Activated T-cell treated with anti-CD3 and anti-CD28 coated beads, Interleukin-2, amount 50 U/mL, for 1 hour (primary cell): ENCODE measurements around the gene GRK2.

Experiments used
- DNase-seq: peaks from one replicate; pipeline ENCODE4 v3.0.0-alpha.2; 2020

GRK2 gene

DNA sequence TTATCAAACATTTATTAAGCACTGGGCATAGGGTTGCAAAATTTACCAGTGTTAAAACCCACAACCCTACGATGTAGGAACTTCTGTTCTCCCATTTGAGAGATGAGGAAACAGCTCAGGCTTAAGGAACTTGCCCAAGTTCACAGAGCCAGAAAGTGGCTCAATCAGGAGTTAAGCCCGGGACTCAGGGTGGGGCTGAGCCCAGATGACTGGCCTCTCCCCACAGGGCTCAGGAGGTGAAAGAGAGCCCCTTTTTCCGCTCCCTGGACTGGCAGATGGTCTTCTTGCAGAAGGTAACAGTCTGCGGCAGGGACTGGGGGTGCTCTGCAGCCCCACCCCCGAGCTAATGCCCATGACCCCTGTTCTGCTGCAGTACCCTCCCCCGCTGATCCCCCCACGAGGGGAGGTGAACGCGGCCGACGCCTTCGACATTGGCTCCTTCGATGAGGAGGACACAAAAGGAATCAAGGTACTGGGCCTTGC lies 17.2 kb downstream of the GRK2 start:
- no peak for DNase-seq

DNA sequence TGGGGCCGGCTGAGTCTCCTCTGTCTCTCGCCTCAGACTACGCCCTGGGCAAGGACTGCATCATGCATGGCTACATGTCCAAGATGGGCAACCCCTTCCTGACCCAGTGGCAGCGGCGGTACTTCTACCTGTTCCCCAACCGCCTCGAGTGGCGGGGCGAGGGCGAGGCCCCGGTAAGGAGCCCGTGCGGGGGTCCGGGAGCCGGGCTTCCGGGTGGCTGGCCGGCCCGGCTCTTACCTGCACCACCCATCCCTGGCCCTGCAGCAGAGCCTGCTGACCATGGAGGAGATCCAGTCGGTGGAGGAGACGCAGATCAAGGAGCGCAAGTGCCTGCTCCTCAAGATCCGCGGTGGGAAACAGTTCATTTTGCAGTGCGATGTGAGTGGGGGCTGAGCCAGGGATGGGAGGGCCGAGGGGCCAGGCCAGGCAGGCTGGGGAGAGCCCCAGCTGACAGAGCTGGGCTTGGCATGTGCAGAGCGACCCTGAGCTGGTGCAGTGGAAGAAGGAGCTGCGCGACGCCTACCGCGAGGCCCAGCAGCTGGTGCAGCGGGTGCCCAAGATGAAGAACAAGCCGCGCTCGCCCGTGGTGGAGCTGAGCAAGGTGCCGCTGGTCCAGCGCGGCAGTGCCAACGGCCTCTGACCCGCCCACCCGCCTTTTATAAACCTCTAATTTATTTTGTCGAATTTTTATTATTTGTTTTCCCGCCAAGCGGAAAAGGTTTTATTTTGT lies 18.7 kb downstream of the GRK2 start:
- no peak for DNase-seq

DNA sequence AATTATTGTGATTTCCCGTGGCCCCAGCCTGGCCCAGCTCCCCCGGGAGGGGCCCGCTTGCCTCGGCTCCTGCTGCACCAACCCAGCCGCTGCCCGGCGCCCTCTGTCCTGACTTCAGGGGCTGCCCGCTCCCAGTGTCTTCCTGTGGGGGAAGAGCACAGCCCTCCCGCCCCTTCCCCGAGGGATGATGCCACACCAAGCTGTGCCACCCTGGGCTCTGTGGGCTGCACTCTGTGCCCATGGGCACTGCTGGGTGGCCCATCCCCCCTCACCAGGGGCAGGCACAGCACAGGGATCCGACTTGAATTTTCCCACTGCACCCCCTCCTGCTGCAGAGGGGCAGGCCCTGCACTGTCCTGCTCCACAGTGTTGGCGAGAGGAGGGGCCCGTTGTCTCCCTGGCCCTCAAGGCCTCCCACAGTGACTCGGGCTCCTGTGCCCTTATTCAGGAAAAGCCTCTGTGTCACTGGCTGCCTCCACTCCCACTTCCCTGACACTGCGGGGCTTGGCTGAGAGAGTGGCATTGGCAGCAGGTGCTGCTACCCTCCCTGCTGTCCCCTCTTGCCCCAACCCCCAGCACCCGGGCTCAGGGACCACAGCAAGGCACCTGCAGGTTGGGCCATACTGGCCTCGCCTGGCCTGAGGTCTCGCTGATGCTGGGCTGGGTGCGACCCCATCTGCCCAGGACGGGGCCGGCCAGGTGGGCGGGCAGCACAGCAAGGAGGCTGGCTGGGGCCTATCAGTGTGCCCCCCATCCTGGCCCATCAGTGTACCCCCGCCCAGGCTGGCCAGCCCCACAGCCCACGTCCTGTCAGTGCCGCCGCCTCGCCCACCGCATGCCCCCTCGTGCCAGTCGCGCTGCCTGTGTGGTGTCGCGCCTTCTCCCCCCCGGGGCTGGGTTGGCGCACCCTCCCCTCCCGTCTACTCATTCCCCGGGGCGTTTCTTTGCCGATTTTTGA lies 19.5 kb downstream of the GRK2 start:
- DNase-seq = peak; percentile 58

DNA sequence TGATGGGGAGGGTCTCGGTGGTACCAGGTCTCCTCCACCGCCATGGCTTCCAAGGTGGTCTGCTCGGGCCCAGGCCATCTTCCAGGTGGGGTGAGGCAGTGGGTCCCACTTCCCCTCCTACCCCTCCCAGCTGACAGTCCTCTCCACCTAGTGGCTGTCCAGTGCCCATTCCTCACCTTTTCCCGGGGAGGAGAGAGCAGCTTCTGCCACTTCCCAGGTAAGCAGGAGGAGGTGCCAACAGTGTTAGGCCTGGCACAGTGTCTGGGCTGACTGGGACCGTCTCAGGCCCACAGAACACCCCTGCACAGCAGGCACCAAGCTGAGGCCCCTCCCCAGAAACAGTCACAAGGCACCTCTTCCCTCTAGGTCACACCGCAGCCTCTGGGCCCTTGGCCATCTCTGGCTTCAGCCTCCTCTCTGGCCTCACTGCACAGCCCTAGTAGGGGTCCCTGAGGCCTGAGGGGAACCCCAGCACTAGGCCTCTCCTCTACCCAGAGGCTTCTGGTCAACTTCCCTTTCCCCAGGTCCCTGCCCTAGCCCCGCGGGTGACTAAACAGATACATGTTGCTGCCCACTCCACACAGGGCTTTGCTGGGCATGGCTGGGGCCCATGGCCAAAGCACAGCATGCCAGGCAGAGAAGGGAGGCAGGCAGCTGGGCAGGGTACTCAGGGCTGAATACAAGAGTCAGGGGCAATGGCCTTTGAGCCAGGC lies 20.5 kb downstream of the GRK2 start:
- DNase-seq = no peak

DNA sequence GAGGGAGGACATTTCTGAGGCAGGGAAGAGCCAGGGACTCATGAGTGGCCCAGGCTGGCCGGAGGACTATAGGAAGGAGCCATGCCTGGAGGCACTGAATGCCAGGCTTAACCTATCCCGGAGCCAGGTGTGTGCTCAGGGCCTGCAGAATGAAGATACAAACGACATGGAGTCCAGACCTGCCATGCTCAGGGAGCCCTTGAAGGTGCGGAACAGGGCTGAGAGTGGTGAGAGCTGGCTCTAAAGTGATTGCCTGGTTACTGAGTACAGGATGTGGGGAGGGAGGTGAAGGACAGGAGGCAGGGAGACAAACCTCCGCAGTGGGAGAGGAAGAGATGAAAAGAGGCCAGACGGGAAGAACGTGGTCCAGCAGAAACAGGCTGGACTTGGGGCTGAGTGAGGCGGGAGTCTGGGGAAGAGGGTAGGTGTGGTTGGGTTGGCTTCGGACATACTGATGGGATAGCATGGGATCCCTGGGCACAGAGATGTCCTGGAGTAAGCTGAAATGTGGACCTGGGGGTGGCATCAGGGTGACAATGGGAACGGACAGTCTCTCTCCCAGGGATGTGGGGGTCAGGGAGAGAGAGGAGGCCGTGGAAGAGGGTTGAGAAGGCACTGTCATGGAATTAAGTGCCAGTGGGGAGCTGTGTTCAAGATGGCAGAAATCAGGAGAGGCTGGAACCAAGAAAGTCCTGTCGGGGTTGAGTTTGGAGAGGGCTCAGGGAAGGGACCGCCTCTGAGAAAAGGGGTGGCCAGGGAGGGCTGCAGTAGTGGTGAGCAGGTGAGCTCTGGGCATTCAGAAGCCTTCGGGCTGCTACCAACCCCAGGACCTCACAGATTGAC lies 21.3 kb downstream of the GRK2 start:
- no peak for DNase-seq

DNA sequence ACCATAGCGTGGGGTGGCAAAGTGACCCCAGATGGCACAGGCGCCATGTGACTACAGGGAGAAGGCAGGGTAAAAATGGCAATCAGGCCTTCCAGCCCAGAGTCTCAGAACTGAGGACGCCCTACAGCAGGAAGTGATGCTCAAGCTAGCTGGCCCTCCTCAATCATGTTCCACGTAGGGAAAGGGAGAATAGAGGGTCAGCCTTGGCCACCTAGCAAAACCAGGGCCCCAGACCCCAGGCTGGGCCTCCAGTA lies 21.9 kb downstream of the GRK2 start:
- DNase-seq = no peak

DNA sequence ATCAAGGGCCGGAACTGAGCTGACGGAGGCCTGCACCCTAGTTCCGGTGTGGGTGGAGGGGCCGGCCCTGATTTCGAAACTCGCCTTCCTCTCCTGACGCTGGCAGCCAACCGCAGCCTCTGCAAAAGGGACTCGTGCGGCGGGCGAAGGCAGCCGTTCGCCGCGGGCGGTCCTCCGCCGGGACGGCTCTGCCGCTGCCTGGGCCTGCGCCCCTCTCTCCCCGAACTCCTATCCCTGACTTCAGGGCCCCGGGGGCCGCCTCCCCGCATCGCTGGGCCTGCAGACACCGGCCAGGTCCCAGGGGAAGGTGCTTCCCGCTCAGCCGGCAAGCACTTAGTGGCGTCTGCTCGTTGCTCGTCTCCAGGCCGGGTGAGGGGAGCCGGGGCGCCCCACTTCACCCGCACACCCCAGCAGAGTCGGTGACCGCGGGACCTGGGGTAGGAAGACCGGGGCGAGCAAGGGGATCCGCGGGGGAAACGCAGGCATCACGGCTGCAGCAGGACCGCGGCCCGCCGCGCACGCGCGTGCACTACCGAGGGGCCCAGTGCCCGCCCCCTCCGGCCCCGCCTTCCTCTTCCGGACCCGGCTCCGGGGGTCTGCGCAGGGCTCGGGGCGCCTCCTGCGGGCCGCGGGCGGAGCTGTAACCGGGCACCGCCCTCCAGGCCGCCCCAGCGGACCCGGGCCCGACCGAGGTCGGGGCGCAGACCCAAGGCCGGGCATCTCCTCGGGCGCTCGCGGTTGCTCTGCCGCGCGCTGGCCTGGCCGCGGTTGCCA lies 22.4 kb downstream of the GRK2 start:
- DNase-seq = peak; percentile 92

DNA sequence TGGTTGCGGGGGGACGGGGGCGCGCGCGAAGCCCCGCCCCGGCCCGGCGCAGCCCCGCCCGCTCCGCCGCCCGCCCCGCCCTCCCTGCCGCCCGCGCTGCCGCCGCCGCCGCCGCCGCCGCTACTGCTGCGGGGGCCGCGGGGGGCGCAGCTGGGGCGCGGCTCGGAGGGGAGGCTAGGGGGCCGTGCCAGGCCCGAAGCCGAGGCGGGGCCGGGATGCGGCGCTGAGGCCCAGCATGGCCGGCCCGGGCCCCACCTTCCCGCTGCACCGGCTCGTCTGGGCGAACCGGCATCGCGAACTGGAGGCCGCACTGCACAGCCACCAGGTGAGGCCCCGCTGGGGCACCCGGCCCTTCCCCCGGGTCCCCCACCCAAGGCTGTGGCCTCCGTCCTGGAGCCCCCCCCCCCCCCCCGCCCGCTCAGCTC lies 23.0 kb downstream of the GRK2 start, which contains the start of gene ANKRD13D:
ANKRD13D (plus strand) TSS at position 78 of the 425 bp plus-strand sequence; CDS start at position 236, 158 bp downstream.
- DNase-seq = no peak

DNA sequence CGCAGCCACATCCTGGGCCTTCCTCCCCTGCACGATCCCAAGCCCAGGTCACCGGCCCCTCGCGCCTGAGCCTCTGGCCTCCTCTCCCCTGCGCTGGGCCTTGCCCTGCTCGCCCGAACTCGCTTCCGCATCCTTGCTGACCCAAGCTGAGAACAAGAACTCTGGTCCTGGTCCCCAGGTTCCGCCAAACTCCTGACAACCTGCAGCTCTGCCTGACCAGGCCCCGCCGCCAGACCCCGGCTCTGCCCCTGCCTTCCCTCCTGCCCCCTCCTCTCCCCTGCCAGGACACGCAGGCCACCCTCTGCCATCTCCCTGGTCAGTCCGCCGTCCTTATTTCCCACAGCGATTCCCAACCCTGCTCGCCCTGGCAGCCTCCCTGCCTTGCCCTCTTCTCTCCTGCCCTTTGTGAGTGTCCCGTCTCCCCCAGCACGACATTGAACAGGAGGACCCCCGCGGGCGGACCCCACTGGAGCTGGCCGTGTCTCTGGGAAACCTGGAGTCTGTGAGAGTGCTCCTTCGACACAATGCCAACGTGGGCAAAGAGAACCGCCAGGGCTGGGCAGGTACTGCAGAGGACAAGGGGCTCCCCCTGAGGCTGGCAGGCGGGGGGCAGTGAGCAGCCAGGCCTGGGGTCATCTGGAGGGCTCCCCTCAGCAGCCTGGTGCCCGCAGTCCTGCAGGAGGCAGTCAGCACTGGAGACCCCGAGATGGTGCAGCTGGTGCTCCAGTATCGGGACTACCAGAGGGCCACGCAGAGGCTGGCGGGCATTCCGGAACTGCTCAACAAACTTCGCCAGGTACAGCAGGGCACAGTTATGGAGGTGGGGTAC lies 23.6 kb downstream of the GRK2 start:
- no peak for DNase-seq

DNA sequence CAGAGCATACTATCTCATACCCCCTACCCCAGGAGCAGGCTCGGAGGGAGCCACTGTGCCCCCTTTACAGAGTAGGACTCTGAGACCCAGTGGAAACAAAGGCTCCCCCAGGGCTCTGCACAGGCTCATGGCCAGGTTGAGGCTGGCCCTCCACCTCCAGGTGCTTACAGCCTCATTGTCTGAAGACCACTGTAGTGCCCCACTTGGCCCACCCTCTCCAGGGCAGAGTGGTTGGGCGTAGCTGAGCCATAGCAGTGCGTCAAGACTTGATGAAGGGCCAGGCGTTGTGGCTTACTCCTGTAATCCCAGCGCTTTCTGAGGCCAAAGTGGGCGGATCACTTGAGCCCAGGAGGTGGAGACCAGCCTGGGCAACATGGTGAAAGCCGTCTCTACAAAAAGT lies 24.5 kb downstream of the GRK2 start:
- DNase-seq = no peak

DNA sequence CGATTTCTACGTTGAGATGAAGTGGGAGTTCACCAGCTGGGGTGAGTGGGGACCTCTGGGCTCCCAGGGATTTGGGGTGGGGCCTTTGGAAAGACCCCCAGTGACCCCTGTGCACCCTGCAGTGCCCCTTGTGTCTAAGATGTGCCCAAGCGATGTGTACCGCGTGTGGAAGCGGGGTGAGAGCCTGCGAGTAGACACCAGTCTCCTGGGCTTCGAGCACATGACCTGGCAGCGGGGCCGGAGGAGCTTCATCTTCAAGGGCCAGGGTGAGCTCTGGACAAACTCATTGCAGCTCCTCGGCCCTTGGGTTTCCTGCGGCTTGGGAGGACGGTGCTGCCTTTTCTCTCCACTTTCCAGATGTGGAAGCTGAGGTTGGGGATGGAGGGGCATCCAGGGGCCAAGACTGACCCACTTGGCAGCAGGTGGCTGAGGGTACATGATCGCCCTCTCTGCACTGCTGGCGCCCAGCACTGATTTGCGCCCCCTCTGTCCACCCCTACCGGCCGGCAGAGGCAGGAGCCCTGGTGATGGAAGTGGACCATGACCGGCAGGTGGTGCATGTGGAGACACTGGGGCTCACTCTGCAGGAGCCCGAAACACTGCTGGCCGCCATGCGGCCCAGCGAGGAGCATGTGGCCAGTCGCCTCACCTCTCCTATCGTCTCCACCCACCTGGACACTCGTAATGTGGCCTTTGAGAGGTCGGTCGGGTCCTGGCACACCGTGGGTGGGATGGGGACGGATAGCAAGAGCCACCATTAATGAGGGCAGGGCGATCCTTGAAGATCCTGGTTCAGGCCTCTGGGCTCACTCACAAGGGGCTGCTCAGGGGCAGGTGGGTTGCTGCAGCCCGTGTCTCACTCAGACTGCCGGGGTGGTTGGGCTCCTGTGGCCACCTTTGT lies 25.5 kb downstream of the GRK2 start:
- DNase-seq = no peak

DNA sequence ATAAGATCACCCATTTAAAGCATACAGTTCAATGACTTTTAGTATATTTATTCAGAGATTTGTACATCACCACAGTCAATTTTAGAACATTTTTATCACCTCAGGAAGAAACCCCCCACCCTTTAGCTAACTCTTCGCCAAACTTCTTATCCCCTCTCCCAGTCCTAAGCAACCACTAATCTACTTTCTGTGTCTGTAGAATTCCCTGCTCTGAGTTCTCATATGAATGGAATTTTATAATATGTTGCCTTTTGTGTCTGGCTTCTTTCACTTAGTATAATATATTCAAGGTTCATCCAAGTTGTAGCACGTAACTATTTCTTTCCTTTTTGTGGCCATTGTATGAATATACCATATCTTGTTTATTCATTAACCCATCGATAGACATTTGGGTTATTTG lies 26.4 kb downstream of the GRK2 start:
- no peak for DNase-seq

DNA sequence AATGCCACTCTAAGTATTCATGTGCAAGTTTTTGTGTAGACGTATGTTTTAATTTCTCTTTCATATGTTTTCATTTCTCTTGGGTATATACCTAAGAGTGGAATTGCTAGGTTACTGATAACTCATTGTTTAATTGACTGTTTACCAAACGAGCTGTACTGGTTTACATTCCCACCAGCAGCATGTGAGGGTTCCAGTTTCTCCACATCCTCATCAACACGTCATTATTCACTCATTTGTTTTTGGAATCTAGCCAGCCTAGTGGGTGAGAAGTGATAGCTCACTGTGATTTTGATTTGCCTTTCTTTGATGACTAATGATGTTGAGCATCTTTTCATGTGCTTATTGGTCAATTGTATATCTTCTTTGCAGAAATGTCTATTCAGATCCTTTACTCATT lies 26.8 kb downstream of the GRK2 start:
- no peak for DNase-seq

DNA sequence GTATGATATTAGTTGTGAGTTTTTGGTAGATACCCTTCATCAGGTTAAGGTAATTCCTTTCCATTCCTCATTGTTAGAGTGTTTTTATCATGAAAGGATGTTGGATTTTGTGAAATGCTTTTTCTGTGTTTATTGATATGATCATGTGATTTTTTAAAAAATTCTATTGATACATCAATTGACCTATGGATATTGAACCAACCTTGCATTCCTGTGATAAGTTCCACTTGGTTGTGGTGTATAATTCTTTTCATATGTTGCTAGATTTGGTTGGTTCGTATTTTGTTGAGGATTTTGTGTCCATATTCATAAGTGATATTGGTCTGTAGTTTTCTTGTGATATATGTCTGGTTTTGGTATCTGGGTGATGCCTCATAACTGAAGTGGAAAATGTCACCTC lies 29.6 kb downstream of the GRK2 start:
- no peak for DNase-seq

DNA sequence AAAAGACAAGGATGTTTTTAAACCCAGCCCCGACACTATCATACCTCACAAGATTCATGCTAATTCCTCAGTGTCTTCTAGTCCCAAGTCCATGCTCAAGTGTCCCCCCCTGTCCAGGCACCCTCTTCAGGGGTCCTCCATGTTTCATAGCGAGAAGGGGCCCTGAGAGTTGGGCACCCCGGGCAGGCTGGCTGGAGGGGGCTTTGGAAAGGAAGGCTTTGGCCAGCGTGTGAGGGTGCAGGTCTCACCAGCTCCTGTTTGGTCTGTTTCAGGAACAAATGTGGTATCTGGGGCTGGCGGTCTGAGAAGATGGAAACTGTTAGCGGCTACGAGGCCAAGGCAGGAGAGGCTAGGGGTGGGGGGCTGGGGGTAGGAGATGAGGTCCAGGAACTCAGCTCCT lies 32.5 kb downstream of the GRK2 start:
- DNase-seq = no peak

DNA sequence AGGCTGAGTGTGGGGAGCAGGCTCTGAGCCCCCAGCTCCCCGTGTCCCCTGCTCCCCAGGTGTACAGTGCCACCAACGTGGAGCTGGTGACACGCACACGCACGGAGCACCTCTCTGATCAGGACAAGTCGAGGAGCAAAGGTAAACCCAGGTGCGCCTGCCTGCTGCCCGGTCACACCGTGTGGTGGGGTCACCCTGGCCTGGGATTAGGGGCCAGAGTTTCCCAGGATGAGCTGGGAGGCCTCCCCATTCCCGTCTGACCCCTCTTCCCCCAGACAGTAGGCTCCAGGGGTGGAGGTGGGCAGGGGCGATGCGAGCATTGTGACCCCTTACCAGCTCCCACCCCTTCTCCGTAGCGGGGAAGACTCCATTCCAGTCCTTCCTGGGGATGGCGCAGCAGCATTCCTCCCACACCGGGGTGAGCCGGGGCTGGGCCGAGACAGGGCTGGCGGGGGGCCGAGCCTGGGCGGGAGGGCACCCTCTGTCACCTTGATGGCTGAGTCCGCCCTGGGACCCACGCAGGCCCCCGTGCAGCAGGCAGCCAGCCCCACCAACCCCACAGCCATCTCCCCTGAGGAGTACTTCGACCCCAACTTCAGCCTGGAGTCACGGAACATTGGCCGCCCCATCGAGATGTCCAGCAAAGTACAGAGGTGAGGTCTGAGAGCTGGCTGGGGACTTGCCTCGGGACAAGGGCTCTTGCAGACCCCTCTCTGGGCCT lies 33.4 kb downstream of the GRK2 start:
- DNase-seq = peak; percentile 15

DNA sequence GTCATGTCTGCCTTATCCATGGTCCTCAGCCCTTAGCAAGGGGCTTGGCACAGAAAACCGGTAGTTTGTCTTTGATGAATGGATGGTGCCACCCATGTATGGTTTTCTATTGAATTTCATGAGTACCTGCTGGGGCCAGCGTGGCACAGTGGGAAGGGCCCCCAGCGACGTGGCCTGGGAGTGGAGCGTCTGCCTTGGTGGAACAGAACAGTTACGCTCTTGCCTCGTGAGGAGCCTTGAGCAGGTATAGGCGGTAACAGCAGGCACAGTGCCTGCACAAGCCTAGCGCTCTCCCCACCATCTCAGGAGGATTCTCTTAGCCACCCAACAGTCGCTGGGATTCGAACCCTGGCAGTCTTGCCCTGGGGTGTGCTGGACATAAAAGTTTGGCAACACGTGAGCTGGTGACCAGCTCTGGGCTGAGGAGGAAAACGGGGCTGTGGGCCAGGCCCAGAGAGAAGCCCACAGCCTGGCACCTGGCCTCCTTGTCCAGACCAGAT lies 34.0 kb downstream of the GRK2 start:
- DNase-seq = no peak

DNA sequence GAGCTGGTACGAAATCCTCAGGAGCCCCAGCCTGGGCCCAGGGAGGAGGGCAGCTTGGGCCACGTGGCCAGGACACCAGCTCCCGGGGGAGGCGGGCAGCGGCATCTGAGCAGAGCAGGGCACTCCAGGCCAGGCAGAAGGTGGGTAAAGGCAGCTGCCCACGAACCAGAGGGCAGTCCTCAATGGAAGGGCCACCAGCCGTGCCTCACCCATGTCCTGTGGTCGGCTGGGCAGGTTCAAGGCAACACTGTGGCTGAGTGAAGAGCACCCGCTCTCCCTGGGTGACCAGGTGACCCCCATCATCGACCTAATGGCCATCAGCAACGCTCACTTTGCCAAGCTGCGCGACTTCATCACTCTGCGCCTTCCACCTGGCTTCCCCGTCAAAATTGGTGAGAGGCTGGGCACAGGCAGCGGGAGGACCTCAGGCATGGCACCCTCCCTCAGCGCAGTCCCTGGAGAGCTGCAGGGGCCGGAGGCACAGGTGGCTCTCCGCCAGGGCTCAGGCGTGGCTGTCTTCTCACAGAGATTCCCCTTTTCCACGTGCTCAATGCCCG lies 34.6 kb downstream of the GRK2 start:
- DNase-seq = no peak
